ENCODE results near the gene ANP32A. TPM values are rescaled to one million over a fixed set of nuclear protein-coding genes. Genes with fewer than 3 reads are reported as not detected.

ANP32A gene
- total and polyA plus RNA-seq, 9 of the 15 experiments (the other 6 are each of a cell fraction or from before 2014, with no cell fraction given): 13.2 to 656 (median 210) TPM

GRCh38 chr15:68781217-68781616 lies 39.5 kb downstream of the ANP32A start:
- H3K9ac ChIP-seq (ENCODE audit: insufficient read depth in 1 of 2, low read depth in 2 of 2, low read length in 2 of 2): no peak overlapping the region
- no peak overlapping the region for H3K4me2 ChIP-seq (ENCODE audit: insufficient read depth, low read length)
- intact Hi-C loops (cut with micrococcal nuclease) (no loop called here), in situ Hi-C loops (cut with MboI) (loop anchor here (5.0 kb wide), 1 partner anchor 96 kb away; no protein-coding TSS in a partner anchor)
- H3K27me3 ChIP-seq (ENCODE audit: control insufficient read depth in 2 of 2, insufficient read depth in 2 of 2, low read length in 2 of 2): no peaks in the 10 kb centered on the region
- FAIRE-seq (no peak), ATAC-seq (no peak), DNase-seq (ENCODE audit: extremely low read depth in 1 of 4, low spot score in 3 of 4) (no peak)
- H3K4me1 ChIP-seq (replicated peaks in 1 of 2; ENCODE audit: control insufficient read depth in 2 of 2, insufficient read depth in 2 of 2, low read length in 2 of 2): peaks cover 0 to 3% of the 10 kb centered on the region in 2 experiments; a peak in 1 of 5 replicates
- TF ChIP-seq, protein P1, sequence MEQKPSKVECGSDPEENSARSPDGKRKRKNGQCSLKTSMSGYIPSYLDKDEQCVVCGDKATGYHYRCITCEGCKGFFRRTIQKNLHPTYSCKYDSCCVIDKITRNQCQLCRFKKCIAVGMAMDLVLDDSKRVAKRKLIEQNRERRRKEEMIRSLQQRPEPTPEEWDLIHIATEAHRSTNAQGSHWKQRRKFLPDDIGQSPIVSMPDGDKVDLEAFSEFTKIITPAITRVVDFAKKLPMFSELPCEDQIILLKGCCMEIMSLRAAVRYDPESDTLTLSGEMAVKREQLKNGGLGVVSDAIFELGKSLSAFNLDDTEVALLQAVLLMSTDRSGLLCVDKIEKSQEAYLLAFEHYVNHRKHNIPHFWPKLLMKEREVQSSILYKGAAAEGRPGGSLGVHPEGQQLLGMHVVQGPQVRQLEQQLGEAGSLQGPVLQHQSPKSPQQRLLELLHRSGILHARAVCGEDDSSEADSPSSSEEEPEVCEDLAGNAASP (IDR thresholded peaks at IDR 0.05): no peak
- TF ChIP-seq XRCC4 (IDR thresholded peaks at IDR 0.05; ENCODE audit: extremely low read depth, insufficient read depth, insufficient read length) (no peak), SREBF2 (CRISPR knock-in tag; IDR thresholded peaks at IDR 0.05) (no peak), FOXJ2 (tag; IDR thresholded peaks at IDR 0.05) (no peak), GABPA (tag; conservative IDR thresholded peaks at IDR 0.05; ENCODE audit: low read depth) (no peak), ZNF57 (CRISPR knock-in tag; IDR thresholded peaks at IDR 0.05) (no peak), FOXP4 (CRISPR knock-in tag; IDR thresholded peaks at IDR 0.05; ENCODE audit: borderline replicate concordance) (no peak), PTTG1 (tag; IDR thresholded peaks at IDR 0.05; ENCODE audit: low read depth) (no peak)
- TF ChIP-seq, protein P2, sequence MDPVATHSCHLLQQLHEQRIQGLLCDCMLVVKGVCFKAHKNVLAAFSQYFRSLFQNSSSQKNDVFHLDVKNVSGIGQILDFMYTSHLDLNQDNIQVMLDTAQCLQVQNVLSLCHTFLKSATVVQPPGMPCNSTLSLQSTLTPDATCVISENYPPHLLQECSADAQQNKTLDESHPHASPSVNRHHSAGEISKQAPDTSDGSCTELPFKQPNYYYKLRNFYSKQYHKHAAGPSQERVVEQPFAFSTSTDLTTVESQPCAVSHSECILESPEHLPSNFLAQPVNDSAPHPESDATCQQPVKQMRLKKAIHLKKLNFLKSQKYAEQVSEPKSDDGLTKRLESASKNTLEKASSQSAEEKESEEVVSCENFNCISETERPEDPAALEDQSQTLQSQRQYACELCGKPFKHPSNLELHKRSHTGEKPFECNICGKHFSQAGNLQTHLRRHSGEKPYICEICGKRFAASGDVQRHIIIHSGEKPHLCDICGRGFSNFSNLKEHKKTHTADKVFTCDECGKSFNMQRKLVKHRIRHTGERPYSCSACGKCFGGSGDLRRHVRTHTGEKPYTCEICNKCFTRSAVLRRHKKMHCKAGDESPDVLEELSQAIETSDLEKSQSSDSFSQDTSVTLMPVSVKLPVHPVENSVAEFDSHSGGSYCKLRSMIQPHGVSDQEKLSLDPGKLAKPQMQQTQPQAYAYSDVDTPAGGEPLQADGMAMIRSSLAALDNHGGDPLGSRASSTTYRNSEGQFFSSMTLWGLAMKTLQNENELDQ (CRISPR knock-in tag; IDR thresholded peaks at IDR 0.05; ENCODE audit: borderline replicate concordance): no peak
- no peak overlapping the region for H3K27ac ChIP-seq (ENCODE audit: extremely low read depth, low read depth, low read length)
- peaks cover 81% of the 10 kb centered on the region for H3K36me3 ChIP-seq (ENCODE audit: control insufficient read depth, insufficient read depth, low read length)
- no peaks in the 10 kb centered on the region for H3K9me3 ChIP-seq (replicated peaks; ENCODE audit: control insufficient read depth, insufficient read depth, low read depth, low read length)
- no peaks in the 10 kb centered on the region for H3K9me1 ChIP-seq (ENCODE audit: control insufficient read depth, insufficient read depth, low read length)
- no peaks in the 10 kb centered on the region; the same call in 1 of the 2 replicates for H4K20me1 ChIP-seq (replicated peaks; ENCODE audit: control insufficient read depth, insufficient read depth, low read length)
- POLR2A ChIA-PET: interaction anchor here (0.6 to 0.9 kb wide), 2 partner anchors 24 to 300 kb away, joined by 3 read pairs; no protein-coding TSS in a partner anchor
- BruUV-seq (replicated peaks): no TSS peak
- CTCF ChIA-PET (ENCODE audit: low intra/inter-chr PET ratio): no interaction called here
- H2AFZ ChIP-seq (ENCODE audit: low read depth, low read length): no peak overlapping the region
- no peaks in the 10 kb centered on the region; the same call in 2 of the 3 replicates for H3K79me2 ChIP-seq (ENCODE audit: control insufficient read depth, insufficient read depth, low read length)
- H3K4me3 ChIP-seq: no peak overlapping the region

Data from K562 (cell line).